Measurements from ENCODE around the gene HAS3.

DNA sequence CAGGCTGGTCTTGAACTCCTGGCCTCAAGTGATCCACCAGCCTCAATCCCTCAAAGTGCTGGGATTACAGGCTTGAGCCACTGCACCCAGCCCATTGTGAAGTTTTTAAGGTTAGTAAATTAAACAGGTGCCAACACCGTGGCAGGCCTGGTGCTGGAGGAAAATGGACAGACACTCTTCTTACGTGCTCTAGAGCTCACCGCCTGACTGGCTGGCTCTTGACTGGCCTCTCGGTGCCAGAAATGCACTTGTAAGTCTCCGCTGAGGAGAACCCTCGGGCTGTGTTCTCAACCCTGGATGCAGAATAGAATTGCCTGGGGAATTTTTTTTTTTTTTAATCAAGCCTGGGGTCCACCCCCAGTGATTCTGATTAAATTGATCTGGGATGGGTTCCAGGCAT, 10.3 kb upstream of the HAS3 start:
- TF ChIP-seq, protein P1, sequence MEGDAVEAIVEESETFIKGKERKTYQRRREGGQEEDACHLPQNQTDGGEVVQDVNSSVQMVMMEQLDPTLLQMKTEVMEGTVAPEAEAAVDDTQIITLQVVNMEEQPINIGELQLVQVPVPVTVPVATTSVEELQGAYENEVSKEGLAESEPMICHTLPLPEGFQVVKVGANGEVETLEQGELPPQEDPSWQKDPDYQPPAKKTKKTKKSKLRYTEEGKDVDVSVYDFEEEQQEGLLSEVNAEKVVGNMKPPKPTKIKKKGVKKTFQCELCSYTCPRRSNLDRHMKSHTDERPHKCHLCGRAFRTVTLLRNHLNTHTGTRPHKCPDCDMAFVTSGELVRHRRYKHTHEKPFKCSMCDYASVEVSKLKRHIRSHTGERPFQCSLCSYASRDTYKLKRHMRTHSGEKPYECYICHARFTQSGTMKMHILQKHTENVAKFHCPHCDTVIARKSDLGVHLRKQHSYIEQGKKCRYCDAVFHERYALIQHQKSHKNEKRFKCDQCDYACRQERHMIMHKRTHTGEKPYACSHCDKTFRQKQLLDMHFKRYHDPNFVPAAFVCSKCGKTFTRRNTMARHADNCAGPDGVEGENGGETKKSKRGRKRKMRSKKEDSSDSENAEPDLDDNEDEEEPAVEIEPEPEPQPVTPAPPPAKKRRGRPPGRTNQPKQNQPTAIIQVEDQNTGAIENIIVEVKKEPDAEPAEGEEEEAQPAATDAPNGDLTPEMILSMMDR (IDR thresholded peaks at IDR 0.05): no peak
- no peak for TF ChIP-seq POLR2A (IDR thresholded peaks at IDR 0.05)
